Karpas-422 (cell line): ENCODE results near the gene ADARB2. TPM values are rescaled to one million over a fixed set of nuclear protein-coding genes. Genes with fewer than 3 reads are reported as not detected.

Source experiments
- DNase-seq: peaks from one replicate; pipeline ENCODE4 v3.0.0-alpha.2; 2015
- H2AFZ ChIP-seq: fragments of 200-600 bp; sonication (generic); 2 replicates; pipeline ENCODE4 v1.6.1; 2014; ENCODE audit warnings: antibody characterized with exemption, low read length, mixed read lengths
- H3K27ac ChIP-seq: fragments of 200-600 bp; sonication (generic); 2 replicates; pipeline ENCODE4 v1.5.1; 2014; ENCODE audit warnings: mild to moderate bottlenecking, low read length, moderate library complexity
- H3K27me3 ChIP-seq: fragments of 200-600 bp; sonication (generic); 2 replicates; pipeline ENCODE4 v1.6.1; 2014; ENCODE audit warnings: low read length, mixed read lengths
- H3K36me3 ChIP-seq: fragments of 200-600 bp; sonication (generic); 2 replicates; pipeline ENCODE4 v1.6.1; 2014; ENCODE audit warnings: low read length, mixed read lengths; ENCODE audit not compliant: insufficient read depth
- H3K4me1 ChIP-seq: fragments of 200-600 bp; sonication (generic); 2 replicates; pipeline ENCODE4 v1.6.1; 2014; ENCODE audit warnings: mild to moderate bottlenecking, low read length, mixed read lengths
- H3K4me2 ChIP-seq: fragments of 200-600 bp; sonication (generic); 2 replicates; pipeline ENCODE4 v1.6.1; 2014; ENCODE audit warnings: low read length, low read depth, mild to moderate bottlenecking; ENCODE audit not compliant: poor library complexity, severe bottlenecking
- H3K4me3 ChIP-seq: fragments of 200-600 bp; sonication (generic); 2 replicates; pipeline ENCODE4 v1.5.1; 2014; ENCODE audit warnings: mild to moderate bottlenecking, antibody characterized with exemption, low read length, mixed read lengths
- H3K79me2 ChIP-seq: fragments of 200-600 bp; sonication (generic); 2 replicates; pipeline ENCODE4 v1.6.1; 2014; ENCODE audit warnings: mild to moderate bottlenecking, low read length, mixed read lengths
- H3K9ac ChIP-seq: fragments of 200-600 bp; sonication (generic); 2 replicates; pipeline ENCODE4 v1.6.0; 2014; ENCODE audit warnings: low read length
- H3K9me2 ChIP-seq: fragments of 200-600 bp; sonication (generic), shearing (Covaris generic); replicated peaks from 2 replicates; pipeline ENCODE4 v1.6.0; 2014; ENCODE audit warnings: mild to moderate bottlenecking, low read length, moderate library complexity; ENCODE audit not compliant: insufficient read depth
- H3K9me3 ChIP-seq: fragments of 300-700, 200-600 bp; sonication (generic); 2 replicates; pipeline ENCODE4 v1.6.1; 2014; ENCODE audit warnings: low read length, mixed read lengths
- H4K20me1 ChIP-seq: fragments of 200-600 bp; sonication (generic); 2 replicates; pipeline ENCODE4 v1.6.1; 2014; ENCODE audit warnings: mild to moderate bottlenecking, antibody characterized with exemption, low read length, low read depth; ENCODE audit not compliant: insufficient read depth
- total RNA-seq: library from RNA; depleted of rRNA; stranded (reverse); fragments of >200 nt; shearing (Covaris generic); gene quantifications from 2 replicates; pipeline ENCODE4 v1.2.3, GENCODE V29; 2014; ENCODE audit warnings: low replicate concordance

The ADARB2 gene
- total RNA-seq, 1 experiment from 2014 or later: not detected

DNA sequence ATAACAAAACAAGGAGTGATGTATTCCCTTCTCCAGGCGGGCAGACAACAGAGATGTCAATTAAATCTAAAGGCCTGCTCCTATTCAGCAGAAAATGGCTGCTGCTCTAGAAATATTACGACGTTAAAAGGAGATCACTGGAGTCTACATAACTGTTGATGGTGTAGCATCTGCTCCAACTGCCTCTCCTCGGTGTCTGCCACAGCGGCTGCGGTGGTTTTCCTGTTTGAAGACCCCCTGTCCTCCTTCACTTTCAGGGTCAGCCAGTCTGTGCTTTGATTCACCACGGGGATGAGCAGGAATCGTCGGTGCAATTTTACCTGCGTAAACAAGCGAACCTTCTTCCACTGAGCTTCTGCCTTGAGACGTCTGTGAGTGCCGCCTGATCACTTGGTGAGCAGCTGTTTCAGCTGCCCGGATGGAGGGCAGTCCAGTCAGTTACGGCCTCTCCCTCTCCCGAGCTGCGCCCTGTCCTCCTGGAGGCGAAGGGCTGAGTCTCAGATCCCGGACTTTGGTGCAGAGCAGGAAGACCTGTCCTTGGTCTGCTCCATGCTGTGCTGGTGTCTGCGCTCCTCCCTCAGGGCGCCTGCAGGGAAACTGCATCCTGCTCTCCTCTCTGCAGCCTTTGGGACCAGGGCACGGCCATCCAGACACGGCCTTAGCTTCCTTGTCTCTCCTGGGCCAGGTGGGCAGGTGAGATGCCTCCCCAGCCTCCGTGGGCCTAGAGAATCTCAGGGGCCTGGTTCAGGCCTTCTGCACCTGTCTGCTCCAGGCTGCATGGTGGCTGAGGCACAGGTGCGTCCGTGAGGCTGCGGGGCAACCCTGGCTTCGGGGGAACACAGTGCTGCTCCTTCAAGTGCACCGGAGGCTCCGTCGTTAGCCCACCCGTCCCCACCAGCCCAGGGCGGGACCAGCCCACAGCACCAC lies 326.6 kb downstream of the ADARB2 start:
- H3K9me2 ChIP-seq: no peaks in the 10 kb centered on the region
- no peaks in the 10 kb centered on the region for H4K20me1 ChIP-seq
- DNase-seq: no peak
- no peaks in the 10 kb centered on the region for H3K79me2 ChIP-seq
- no peak overlapping the region for H3K4me3 ChIP-seq
- no peak overlapping the region for H3K27ac ChIP-seq
- H2AFZ ChIP-seq: no peak overlapping the region
- H3K9me3 ChIP-seq: no peaks in the 10 kb centered on the region
- peaks cover 5% of the 10 kb centered on the region for H3K4me1 ChIP-seq
- no peaks in the 10 kb centered on the region for H3K36me3 ChIP-seq
- no peak overlapping the region for H3K4me2 ChIP-seq
- H3K9ac ChIP-seq: no peak overlapping the region
- H3K27me3 ChIP-seq: no peaks in the 10 kb centered on the region

DNA sequence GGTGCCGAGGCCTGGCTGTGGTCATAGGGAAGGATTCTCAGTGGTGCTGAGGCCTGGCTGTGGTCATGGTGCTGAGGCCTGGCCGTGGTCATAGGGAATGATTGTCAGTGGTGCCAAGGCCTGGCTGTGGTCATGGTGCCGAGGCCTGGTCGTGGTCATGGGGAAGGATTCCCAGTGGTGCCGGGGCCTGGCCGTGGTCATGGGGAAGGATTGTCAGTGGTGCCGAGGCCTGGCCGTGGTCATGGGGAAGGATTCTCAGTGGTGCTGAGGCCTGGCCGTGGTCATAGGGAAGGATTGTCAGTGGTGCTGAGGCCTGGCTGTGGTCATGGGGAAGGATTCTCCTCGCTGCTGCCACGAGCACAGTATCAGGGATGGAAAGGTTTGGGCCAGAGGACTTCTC lies 327.3 kb downstream of the ADARB2 start:
- Histone ChIP-seq H4K20me1 (no peaks in the 10 kb centered on the region), H3K27me3 (no peaks in the 10 kb centered on the region), H3K4me3 (no peak overlapping the region), H3K79me2 (no peaks in the 10 kb centered on the region), H3K27ac (no peak overlapping the region), H3K36me3 (no peaks in the 10 kb centered on the region), H3K4me1 (peaks cover 5% of the 10 kb centered on the region), H3K4me2 (no peak overlapping the region), H3K9me3 (no peaks in the 10 kb centered on the region), H2AFZ (no peak overlapping the region), H3K9ac (no peak overlapping the region), H3K9me2 (no peaks in the 10 kb centered on the region)
- DNase-seq: no peak

GRCh38 chr10:1409392-1409791 lies 327.9 kb downstream of the ADARB2 start:
- no peaks in the 10 kb centered on the region for H3K9me3 ChIP-seq
- DNase-seq: no peak
- H3K9ac ChIP-seq: no peak overlapping the region
- H3K79me2 ChIP-seq: no peaks in the 10 kb centered on the region
- H3K36me3 ChIP-seq: no peaks in the 10 kb centered on the region
- H3K9me2 ChIP-seq: no peaks in the 10 kb centered on the region
- H2AFZ ChIP-seq: no peak overlapping the region
- no peaks in the 10 kb centered on the region for H4K20me1 ChIP-seq
- H3K27ac ChIP-seq: no peak overlapping the region
- H3K4me2 ChIP-seq: no peak overlapping the region
- H3K4me1 ChIP-seq: peaks cover 5% of the 10 kb centered on the region
- no peak overlapping the region for H3K4me3 ChIP-seq
- H3K27me3 ChIP-seq: no peaks in the 10 kb centered on the region

GRCh38 chr10:1408651-1409367 lies 328.5 kb downstream of the ADARB2 start:
- no peaks in the 10 kb centered on the region for H4K20me1 ChIP-seq
- no peaks in the 10 kb centered on the region for H3K27me3 ChIP-seq
- no peak overlapping the region for H3K9ac ChIP-seq
- no peaks in the 10 kb centered on the region for H3K36me3 ChIP-seq
- H2AFZ ChIP-seq: no peak overlapping the region
- H3K9me2 ChIP-seq: no peaks in the 10 kb centered on the region
- no peak overlapping the region for H3K27ac ChIP-seq
- H3K4me2 ChIP-seq: no peak overlapping the region
- no peaks in the 10 kb centered on the region for H3K79me2 ChIP-seq
- no peak for DNase-seq
- peaks cover 5% of the 10 kb centered on the region for H3K4me1 ChIP-seq
- H3K9me3 ChIP-seq: no peaks in the 10 kb centered on the region
- no peak overlapping the region for H3K4me3 ChIP-seq

GRCh38 chr10:1406967-1407945 lies 330.1 kb downstream of the ADARB2 start:
- no peak overlapping the region for H3K4me2 ChIP-seq
- no peaks in the 10 kb centered on the region for H3K27me3 ChIP-seq
- no peak overlapping the region for H2AFZ ChIP-seq
- H3K4me3 ChIP-seq: no peak overlapping the region
- no peak for DNase-seq
- no peaks in the 10 kb centered on the region for H3K4me1 ChIP-seq
- no peak overlapping the region for H3K9ac ChIP-seq
- H3K36me3 ChIP-seq: no peaks in the 10 kb centered on the region
- H3K79me2 ChIP-seq: no peaks in the 10 kb centered on the region
- no peaks in the 10 kb centered on the region for H4K20me1 ChIP-seq
- no peaks in the 10 kb centered on the region for H3K9me3 ChIP-seq
- H3K27ac ChIP-seq: no peak overlapping the region
- no peaks in the 10 kb centered on the region for H3K9me2 ChIP-seq

DNA sequence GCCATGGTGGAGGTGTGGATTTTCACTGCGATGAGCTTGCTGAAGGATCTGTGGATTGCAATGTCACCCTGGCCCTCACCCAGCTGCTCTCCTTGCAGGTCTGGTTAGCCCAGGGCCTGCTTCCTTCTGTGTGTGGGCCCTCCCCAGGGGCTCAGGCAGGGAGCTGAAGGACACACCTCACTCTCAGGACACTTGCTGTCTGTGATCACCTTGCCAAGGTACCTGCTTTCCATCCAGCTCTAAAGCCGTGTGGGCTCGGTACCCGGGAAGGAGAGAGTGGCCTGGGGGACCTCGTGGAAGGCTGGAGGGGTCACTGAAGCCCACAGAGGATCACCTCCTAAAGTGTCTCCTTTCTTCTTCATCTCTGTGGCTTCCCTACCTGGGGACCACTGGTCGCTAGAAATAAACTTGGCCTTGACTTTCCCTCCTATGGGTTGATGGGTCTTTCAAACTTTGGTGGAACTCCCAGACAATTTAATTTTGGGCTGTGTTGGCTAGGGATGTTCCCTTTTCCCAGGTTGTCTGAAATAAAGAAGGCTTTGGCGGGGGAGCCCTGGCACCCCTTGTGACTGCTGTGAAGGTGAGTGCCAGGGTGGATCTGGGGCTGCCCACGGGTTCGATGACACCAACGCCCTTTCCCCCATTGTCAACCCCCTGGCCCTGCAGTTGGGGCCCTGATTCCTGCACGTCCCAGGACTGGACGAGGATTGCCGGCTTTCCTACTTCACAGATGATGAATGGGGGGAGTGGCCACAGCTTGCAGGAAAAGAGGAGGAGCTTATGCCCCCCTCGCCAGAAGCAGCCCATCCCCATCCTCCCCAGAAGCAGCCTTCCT lies 331.0 kb downstream of the ADARB2 start:
- Histone ChIP-seq H3K27me3 (no peaks in the 10 kb centered on the region), H3K4me3 (no peak overlapping the region), H3K27ac (no peak overlapping the region), H3K79me2 (no peaks in the 10 kb centered on the region), H3K9me2 (no peaks in the 10 kb centered on the region), H2AFZ (no peak overlapping the region), H3K36me3 (no peaks in the 10 kb centered on the region), H3K4me1 (no peaks in the 10 kb centered on the region), H3K9me3 (no peaks in the 10 kb centered on the region), H3K9ac (no peak overlapping the region), H4K20me1 (no peaks in the 10 kb centered on the region), H3K4me2 (no peak overlapping the region)
- DNase-seq: no peak

DNA sequence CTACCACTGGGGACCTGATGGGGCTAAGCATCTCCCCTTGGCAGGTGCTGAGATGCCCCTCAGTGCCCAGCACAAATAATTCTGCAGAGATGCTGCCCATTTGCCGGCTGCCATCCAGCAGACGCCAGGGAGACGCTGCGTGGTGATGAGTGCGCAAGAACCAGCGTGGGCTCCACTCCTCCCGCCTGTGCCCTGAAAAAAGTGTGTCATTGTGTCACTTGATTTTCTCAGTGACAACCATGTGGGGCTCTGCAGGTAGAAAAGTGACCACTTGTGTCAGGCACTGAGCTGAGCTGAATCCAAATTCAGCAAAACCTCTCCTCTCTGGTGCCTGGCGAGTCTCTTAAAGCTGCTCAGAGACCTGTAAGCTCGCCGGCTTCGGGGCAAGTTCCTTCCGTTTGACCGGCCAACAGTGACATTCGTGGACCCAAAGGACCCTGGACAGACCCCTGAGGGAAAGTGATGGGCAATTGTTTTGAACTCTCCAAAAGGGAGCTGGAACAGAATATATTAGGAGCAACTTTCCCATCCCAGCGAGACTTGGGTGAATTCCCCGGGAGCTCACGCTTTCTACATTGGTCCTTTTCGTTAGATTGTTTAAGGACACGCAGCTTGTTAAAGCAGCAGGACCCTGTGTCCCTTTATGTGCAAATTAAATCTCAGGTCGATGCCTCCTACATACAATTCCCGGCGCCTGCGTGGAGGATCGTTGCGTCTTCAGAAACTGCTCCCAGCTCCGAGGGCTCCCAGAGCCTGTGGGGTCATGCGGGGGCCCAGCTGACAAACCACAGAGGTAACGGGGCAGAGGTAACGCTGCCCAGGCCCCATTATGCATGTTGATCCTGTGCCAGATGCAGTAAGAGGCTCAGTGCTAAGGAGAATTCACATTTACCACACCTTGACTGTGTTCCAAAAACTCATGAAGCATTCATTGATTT lies 332.7 kb downstream of the ADARB2 start:
- Histone ChIP-seq H3K9me2 (no peaks in the 10 kb centered on the region), H3K79me2 (no peaks in the 10 kb centered on the region), H3K9ac (no peak overlapping the region), H3K4me3 (no peak overlapping the region), H3K4me2 (no peak overlapping the region), H3K9me3 (no peaks in the 10 kb centered on the region), H3K27ac (no peak overlapping the region), H3K27me3 (no peaks in the 10 kb centered on the region), H4K20me1 (no peaks in the 10 kb centered on the region), H3K4me1 (no peaks in the 10 kb centered on the region), H3K36me3 (no peaks in the 10 kb centered on the region), H2AFZ (no peak overlapping the region)
- DNase-seq: no peak
